ENCODE measurements around the gene LGALS8.

DNA sequence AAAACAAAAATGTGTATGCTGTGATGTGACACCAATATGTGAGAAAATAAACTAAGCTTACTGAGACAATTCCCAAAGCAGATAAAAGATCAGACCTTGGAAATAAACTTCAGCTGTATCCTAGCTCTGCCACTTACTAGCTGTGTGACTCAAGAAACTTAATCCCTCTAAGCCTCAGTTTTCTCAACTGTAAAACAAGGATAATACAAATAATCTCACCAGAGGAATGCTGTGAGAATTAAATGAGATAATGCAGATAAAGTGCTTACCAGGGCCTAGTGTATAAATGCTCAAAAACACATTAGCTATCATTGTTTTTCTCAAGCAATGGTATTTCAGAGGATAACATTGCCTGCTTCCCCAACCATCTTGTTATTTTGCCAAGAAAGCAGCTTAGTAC, 78.4 kb downstream of the LGALS8 start:
- TF ChIP-seq, protein P1, sequence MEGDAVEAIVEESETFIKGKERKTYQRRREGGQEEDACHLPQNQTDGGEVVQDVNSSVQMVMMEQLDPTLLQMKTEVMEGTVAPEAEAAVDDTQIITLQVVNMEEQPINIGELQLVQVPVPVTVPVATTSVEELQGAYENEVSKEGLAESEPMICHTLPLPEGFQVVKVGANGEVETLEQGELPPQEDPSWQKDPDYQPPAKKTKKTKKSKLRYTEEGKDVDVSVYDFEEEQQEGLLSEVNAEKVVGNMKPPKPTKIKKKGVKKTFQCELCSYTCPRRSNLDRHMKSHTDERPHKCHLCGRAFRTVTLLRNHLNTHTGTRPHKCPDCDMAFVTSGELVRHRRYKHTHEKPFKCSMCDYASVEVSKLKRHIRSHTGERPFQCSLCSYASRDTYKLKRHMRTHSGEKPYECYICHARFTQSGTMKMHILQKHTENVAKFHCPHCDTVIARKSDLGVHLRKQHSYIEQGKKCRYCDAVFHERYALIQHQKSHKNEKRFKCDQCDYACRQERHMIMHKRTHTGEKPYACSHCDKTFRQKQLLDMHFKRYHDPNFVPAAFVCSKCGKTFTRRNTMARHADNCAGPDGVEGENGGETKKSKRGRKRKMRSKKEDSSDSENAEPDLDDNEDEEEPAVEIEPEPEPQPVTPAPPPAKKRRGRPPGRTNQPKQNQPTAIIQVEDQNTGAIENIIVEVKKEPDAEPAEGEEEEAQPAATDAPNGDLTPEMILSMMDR (IDR thresholded peaks at IDR 0.05 in 2 of 3, conservative IDR thresholded peaks at IDR 0.05 in 1 of 3; ENCODE audit: borderline replicate concordance in 1 of 3, insufficient read depth in 1 of 3, low read depth in 2 of 3, low read length in 2 of 3): no peak
- no peak for TF ChIP-seq CEBPB (IDR thresholded peaks at IDR 0.05; ENCODE audit: low read depth)
- TF ChIP-seq, protein P2, sequence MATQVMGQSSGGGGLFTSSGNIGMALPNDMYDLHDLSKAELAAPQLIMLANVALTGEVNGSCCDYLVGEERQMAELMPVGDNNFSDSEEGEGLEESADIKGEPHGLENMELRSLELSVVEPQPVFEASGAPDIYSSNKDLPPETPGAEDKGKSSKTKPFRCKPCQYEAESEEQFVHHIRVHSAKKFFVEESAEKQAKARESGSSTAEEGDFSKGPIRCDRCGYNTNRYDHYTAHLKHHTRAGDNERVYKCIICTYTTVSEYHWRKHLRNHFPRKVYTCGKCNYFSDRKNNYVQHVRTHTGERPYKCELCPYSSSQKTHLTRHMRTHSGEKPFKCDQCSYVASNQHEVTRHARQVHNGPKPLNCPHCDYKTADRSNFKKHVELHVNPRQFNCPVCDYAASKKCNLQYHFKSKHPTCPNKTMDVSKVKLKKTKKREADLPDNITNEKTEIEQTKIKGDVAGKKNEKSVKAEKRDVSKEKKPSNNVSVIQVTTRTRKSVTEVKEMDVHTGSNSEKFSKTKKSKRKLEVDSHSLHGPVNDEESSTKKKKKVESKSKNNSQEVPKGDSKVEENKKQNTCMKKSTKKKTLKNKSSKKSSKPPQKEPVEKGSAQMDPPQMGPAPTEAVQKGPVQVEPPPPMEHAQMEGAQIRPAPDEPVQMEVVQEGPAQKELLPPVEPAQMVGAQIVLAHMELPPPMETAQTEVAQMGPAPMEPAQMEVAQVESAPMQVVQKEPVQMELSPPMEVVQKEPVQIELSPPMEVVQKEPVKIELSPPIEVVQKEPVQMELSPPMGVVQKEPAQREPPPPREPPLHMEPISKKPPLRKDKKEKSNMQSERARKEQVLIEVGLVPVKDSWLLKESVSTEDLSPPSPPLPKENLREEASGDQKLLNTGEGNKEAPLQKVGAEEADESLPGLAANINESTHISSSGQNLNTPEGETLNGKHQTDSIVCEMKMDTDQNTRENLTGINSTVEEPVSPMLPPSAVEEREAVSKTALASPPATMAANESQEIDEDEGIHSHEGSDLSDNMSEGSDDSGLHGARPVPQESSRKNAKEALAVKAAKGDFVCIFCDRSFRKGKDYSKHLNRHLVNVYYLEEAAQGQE (IDR thresholded peaks at IDR 0.05; ENCODE audit: low read depth): no peak
- TF ChIP-seq SIN3A (IDR thresholded peaks at IDR 0.05; ENCODE audit: low read depth): no peak
- TF ChIP-seq, protein P3, sequence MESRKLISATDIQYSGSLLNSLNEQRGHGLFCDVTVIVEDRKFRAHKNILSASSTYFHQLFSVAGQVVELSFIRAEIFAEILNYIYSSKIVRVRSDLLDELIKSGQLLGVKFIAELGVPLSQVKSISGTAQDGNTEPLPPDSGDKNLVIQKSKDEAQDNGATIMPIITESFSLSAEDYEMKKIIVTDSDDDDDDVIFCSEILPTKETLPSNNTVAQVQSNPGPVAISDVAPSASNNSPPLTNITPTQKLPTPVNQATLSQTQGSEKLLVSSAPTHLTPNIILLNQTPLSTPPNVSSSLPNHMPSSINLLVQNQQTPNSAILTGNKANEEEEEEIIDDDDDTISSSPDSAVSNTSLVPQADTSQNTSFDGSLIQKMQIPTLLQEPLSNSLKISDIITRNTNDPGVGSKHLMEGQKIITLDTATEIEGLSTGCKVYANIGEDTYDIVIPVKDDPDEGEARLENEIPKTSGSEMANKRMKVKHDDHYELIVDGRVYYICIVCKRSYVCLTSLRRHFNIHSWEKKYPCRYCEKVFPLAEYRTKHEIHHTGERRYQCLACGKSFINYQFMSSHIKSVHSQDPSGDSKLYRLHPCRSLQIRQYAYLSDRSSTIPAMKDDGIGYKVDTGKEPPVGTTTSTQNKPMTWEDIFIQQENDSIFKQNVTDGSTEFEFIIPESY (IDR thresholded peaks at IDR 0.05; ENCODE audit: extremely low read depth, insufficient replicate concordance, low read length): no peak
- TF ChIP-seq TCF7L2 (IDR thresholded peaks at IDR 0.05; ENCODE audit: borderline replicate concordance, extremely low read depth, insufficient read depth, insufficient read length): no peak
- no peak for TF ChIP-seq SRF (IDR thresholded peaks at IDR 0.05; ENCODE audit: low read depth)
- no peak for TF ChIP-seq RAD21 (IDR thresholded peaks at IDR 0.05; ENCODE audit: low read depth)
- no peak for TF ChIP-seq POLR2AphosphoS5 (IDR thresholded peaks at IDR 0.05; ENCODE audit: low read depth, low read length)
- TF ChIP-seq POLR2A (IDR thresholded peaks at IDR 0.05; ENCODE audit: borderline replicate concordance, extremely low read depth, insufficient read depth, insufficient read length): no peak
